Hematopoietic multipotent progenitor cell treated with erythropoietin and hydrocortisone succinate and interleukin-3 and kit ligand, for 8 days (in vitro differentiated cells): Measurements from ENCODE around the gene PHPT1.
"Not testable (repeated sequence)": the region's sequence is repeated elsewhere in the genome, so short reads cannot be mapped to it uniquely, and the experiment has no call there.

Experiments used
- DNase-seq: peaks from one replicate; pipeline ENCODE4 v3.0.0-alpha.2; 2015

The PHPT1 gene

DNA sequence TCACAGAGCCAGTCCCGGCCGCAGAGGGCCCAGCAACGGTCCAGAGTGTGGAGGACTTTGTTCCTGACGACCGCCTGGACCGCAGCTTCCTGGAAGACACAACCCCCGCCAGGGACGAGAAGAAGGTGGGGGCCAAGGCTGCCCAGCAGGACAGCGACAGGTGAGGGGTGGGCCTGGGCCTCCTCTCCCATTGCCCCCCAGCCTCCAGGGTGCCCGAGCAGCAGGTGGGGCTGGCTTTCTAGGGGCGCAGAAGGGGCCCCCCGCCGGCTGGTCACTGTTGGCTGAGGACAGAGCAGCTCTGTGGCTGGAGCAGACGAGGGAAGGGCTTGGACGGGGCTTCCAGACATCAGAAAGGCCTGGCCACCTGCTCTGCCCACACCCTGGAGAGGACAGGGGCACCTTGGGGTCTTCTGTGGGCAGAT is 11.3 kb upstream of the PHPT1 start:
- DNase-seq = not testable (repeated sequence)

DNA sequence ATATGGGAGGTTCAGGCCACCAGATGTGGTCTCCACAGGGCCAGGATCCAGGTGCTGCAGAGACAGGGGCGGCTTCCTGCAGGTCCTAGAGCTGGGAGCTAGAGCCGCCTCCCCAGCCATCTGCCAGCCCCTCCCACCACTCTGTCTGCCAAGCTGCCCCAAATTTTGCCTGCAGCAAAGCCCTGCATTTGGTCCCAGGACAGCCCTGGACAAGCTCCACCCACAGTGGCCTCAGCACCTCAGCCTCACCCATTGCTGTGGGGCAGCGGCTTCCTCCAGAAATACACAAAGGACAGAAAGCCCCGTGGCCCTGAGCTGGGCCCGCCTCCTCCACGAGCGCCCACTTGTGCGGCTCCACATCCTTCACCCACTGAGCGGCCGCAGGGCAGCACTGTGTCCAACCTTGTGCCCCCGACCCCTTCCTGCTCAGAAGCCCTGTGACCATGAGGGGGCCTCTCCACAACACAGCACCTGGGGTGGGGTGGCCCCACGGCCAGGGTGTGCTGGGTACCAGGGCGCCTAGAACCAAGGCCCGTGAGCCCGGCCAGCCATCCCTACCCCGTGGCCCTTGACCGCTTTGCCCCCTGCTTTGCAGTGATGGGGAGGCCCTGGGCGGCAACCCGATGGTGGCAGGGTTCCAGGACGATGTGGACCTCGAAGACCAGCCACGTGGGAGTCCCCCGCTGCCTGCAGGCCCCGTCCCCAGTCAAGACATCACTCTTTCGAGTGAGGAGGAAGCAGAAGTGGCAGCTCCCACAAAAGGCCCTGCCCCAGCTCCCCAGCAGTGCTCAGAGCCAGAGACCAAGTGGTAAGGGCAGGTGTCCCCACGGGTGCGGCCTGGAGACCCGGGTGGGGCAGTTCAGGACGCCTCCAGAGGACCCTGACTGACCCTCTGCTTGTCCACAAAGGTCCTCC is 10.6 kb upstream of the PHPT1 start:
- DNase-seq = no peak

DNA sequence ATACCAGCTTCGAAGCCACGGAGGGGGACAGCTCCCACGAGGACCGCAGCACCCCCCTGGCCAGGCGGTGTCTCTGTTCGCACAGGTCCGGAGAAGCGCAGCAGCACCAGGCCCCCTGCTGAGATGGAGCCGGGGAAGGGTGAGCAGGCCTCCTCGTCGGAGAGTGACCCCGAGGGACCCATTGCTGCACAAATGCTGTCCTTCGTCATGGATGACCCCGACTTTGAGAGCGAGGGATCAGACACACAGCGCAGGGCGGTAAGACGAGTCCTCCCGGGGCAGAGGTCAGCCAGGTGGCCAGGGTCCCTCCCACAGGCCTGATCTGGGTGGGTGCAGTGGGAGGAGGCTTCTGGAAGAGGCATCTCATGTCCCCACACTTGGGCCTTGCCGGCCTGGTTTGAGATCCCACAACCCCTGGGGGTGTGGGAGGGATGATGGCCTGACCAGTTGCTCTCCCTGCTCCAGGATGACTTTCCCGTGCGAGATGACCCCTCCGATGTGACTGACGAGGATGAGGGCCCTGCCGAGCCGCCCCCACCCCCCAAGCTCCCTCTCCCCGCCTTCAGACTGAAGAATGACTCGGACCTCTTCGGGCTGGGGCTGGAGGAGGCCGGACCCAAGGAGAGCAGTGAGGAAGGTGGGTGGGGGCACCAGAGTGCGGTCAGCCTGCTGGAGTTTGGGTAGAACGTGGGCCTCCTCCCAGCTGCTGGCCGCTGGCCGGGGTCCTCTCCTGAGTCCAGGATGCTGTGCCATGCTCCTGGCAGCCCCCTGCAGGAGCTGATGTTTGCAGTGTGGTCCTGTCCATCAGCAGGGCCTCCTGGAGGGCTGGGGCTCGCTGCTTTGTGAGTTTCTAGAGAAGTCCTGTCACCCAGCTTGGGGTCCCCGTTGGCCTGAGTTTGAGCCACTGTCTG is 9.7 kb upstream of the PHPT1 start:
- no peak for DNase-seq

DNA sequence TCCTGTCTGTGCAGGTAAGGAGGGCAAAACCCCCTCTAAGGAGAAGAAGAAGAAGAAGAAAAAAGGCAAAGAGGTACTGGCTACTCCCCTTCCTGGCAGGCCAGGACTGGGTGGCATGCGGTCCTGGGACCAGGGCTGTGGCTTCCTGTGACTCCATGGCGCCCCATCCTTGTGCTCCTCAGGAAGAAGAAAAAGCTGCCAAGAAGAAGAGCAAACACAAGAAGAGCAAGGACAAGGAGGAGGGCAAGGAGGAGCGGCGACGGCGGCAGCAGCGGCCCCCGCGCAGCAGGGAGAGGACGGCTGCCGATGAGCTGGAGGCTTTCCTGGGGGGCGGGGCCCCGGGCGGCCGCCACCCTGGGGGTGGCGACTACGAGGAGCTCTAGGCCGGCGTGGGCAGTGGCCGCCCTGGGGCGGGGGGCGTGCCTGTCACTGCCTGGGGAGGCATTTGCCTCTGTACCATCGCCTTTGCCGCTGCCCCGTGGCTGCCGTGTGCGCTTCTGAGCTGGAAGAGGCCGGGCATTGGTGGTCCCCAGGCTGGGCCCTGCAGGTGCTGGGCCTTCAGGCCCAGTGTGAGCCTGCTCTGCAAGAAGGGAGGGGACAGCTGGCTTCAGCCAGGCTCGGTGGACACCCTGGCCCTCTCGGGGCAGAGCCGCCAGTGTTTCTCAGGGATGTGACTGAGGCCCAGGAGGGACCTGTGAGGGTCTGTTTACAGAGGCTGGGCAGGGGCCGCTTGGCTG is 8.9 kb upstream of the PHPT1 start:
- no peak for DNase-seq

DNA sequence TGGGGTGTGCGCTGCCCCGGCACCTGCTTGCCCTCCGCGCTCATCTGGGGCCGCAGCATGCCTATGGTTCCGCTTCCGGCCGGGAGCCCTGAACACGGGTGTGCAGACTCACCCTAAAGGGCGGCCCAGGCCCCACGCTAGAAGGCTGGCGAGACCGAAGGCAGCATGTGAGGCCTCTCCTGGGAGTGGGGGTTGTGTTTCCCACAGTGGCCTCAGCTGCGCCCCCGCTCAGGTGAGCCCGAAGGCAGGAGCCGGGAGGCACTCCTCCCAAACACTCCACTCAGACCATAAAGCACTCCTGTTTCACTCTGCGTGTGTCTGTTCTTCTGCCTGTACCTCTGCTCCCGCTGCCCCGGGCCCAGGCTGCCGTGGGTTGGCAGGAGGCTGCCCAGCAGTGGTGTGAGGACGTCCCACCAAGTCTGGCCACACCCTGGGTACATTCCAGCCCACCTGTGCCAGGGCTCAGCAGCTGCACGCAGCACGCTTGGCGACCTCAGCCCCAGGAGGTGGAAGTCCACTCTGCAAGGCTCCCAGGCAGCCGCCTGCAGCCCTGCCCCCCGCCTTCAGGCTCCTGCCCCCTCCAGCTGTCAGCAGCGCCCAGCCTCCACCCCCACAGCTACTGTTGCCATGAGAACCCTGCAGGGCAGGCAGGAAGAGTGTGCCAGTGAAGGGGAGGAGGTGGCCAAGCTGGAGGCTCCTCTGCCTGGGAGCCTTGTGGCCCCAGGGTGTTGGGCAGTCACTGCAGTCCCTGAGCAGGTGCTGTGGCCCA is 8.1 kb upstream of the PHPT1 start:
- peak; percentile 53 for DNase-seq

DNA sequence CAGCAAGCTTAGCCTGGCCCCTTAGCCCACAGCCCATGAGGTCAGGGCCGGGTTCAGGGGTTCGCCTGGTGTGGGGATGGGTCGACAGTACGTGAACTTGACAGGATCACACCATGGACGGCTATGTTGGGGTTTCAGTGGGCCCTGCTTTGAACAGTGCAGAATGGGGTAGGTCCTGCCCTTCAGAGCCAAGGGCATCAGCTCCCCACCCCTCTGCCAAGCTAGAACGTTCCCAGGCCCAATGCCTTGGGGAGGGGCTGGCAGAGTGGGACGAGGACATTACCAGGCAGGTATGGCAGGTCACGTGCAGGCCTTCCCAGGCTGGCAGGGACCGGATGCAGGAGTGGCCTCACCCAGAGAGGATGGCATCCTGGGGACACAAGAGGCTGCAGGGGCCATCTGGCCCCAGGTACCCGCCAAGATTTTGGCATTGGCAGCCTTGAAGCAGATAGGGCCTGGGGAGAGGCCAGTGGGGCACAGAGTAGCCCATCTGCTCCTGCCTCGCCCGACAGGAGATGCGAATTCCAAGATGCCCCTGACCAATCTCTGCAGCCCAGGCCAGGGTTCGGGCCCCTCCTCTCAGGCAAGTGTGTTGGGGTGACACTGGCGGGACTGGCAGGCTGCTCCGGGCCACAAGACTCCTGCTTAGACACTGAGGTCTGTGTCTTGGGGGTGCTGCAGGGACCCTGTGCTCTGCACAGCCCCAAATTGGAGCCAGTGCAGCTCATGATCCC is 7.4 kb upstream of the PHPT1 start:
- not testable (repeated sequence) for DNase-seq

DNA sequence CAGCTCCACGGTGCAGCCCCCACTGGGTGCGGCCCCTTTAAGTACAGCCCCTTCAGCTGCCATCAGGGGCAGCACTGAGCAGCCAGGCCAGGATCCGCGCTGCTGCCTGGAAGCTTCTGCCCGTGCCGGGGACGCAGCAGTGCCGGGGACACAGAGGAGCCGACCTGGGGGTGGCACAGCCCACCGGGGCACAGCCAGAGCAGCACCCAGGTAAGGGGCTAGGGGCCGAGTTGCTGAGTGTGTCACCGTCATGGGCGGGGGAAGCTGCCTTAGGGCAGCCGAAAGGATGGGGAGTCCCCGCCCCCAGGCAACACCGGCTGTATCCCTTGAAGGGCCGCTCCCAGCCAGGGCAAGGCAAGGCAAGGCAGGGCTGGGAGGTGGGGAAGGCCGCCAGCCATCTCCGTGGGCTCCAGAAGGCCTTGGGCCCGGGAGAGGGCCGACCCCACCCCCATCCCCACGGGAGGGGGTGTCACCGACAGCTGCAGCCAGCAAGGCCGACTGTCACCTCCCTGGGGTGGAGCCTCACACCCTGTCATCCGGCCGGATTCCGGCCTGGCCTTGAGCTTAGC is 6.7 kb upstream of the PHPT1 start, which contains the start of gene AJM1:
TSS of gene AJM1 (plus strand) at position 99 of the 569 bp plus-strand sequence. CDS start 1,937 bp downstream, outside the sequence.
- DNase-seq = peak; percentile 79

DNA sequence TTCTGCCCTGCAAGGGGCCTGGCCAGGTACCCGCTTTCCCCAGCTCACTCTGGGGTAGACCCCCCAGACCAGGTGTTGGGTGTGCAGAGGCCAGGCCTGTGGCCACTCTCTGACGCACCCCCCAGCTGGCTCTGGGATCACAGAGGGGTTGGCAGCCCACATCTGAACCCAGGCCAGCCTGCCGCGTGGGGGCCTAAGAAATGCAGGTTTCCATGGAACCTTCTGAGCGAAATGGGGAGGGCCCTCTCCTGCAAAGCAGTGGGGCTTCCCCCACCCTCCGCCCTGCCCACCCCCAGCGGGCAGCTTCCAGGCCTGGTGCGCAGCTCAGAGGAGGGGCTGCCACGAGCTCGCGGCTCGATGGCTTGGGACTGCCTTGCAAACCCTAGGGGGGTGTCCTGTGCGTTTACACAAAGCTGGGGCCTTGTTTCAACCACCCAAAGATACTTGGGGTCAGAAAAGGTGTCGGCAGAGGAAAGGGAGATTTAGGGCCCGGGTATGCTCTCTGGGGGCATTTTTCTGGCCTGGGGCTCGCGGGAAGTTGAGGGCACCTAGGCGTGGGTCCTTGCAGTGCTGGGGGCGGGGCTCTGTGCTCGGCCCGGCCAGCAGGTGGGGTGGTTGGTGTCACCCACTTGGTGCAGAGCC is 5.9 kb upstream of the PHPT1 start:
- not testable (repeated sequence) for DNase-seq

DNA sequence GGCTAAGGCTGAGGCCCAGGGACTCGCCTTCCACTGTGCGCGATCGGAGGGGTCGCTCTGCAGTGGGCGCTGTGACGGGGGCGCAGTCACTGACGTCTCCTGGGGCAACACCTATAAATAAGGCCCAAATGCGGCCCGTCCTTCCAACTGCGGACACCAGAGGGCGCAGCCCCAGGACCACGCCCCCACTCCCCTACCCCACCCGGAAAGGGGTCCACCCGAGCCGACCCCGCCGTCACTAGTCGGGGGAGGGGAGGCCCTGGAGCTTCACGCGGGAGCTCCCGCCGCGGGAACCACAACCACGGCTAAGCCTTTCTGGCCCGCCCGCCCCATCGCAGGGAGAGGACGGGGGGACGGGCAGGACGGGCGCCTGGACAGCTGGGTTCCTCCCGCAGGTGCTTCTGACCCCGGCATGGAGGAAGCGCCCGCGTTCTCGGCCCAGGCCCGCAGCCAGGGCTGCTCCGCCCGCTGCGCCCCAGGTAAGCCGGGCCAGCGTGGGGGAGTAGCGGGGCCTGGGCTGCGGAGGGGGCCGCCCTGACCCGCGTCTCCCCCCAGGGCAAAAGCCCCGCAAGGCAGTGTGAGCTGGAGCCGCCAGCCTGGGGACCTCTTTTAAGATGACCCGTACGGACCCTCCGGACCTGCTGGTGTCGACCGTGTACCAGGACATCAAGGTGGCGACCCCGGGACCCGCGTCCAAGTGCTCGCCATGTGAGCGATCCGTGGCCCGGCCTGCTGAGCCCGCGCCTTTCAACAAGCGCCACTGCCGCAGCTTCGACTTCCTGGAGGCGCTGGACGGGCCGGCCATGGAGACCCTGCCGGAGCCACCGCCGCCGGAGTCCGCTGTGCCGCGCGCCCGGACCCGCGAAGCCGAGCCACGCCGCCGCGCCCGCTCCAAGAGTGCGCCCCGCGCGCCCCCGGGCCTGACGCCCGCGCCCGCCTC is 5.1 kb upstream of the PHPT1 start:
- DNase-seq = peak; percentile 34

DNA sequence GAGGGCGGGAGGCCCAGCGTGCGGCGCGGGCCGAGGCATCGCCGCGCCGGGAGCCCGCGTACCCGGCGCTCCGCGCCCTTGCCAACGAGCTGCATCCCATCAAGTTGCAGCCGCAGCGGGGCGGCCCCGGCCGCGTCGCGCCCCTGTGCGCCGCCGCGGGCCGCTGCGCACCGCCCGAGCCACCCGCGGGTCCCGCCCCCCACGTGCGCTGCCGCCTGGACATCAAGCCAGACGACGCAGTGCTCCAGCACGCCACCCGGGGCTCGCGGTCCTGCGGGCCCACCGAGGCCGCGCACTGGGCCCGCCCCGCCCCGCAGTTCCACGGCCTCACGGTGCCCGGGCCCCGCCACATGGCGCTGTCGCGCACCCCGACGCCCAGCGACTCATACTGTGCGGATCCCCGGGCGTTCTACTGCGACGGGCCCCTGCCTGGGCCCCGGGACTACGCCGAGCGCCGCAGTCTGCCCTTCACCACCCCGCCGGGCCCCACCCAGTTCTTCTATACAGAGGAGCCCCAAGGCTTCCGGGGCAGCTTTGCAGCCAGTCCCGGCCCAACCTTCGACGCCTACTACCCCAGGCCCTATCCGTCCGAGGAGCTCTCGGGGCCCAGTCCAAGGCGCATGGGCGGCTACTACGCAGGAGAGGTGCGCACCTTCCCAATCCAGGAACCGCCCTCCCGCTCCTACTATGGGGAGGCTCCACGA is 4.3 kb upstream of the PHPT1 start:
- DNase-seq = peak; percentile 10

DNA sequence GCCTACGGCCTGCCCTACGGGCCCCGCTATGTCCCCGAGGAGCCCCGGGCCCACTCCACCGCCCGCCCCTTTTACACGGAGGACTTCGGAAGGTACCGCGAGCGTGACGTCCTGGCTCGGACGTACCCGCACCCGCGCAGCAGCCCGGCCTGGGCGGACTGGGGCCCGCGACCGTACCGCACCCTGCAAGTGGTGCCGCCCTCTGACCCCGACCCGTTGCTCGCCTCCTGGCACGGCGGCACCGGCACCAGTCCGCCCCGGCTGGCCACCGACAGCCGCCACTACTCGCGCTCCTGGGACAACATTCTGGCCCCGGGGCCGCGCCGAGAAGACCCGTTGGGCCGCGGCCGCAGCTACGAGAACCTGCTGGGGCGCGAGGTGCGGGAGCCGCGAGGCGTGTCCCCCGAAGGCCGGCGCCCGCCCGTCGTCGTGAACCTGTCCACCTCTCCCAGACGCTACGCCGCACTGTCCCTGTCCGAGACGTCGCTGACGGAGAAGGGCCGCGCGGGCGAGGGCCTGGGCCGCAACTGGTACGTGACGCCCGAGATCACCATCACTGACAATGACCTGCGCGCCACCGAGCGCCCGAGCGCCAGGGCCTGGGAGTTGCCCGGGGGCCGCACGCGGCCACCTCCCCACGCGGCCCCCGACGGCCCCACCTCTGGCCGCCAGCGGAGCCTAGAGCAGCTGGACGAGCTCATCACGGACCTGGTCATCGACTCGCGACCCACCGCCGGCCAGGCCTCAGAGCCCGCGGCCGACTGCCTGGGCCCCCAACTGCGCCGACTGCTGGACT is 3.5 kb upstream of the PHPT1 start:
- DNase-seq = no peak

DNA sequence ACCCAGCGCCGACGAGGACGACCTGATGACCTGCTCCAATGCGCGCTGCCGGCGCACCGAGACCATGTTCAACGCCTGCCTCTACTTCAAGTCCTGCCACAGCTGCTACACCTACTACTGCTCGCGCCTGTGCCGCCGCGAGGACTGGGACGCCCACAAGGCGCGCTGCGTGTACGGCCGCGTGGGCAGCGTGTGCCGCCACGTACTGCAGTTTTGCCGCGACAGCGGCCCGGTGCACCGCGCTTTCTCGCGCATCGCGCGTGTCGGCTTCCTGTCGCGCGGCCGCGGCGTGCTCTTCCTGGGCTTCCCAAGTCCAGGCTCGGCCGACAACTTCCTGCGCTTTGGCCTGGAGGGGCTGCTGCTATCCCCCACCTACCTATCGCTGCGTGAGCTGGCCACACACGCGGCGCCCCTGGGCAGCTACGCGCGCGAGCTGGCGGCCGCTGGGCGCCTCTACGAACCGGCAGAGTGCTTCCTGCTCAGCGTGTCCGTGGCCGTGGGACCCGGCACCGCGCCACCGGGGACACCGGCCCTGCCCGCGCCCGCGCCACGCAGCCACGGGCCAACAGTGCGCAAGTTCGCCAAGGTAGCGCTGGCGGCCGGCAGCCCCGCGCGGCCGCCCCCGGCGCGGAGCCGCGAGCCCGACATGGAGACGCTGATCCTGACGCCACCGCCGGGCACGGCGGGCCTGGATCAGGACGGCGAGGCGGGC is 2.7 kb upstream of the PHPT1 start:
- no peak for DNase-seq

DNA sequence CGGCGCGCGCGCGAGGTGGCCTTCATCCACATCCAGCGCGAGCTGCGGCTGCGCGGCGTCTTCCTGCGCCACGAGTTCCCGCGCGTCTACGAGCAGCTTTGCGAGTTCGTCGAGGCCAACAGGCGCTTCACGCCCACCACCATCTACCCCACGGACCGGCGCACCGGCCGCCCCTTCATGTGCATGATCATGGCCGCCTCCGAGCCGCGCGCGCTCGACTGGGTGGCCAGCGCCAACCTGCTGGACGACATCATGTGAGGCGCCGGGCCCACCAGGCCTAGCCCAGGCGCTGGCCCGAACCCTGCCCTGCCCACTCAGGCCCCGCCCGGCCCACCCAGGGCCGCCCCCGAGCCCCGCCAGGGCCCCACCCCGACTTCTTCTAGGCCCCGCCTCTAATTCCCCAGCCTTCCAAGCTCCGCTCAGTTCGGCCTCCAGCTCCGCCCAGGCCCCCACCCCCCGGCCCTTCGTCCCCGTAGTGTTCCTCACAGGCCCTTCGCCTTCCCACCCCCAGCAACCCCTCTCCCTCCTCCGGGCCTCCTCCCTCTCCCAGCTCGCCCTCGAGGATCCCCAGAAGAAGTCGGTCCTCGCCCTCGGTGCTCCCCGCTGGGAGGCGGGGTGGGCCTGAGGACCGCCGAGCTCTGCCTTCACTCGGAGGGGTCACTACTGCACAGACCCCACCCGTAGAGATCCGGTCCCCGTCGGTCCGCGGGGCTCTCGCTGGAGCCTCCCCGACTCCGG is 2.0 kb upstream of the PHPT1 start:
- peak; percentile 68 for DNase-seq

DNA sequence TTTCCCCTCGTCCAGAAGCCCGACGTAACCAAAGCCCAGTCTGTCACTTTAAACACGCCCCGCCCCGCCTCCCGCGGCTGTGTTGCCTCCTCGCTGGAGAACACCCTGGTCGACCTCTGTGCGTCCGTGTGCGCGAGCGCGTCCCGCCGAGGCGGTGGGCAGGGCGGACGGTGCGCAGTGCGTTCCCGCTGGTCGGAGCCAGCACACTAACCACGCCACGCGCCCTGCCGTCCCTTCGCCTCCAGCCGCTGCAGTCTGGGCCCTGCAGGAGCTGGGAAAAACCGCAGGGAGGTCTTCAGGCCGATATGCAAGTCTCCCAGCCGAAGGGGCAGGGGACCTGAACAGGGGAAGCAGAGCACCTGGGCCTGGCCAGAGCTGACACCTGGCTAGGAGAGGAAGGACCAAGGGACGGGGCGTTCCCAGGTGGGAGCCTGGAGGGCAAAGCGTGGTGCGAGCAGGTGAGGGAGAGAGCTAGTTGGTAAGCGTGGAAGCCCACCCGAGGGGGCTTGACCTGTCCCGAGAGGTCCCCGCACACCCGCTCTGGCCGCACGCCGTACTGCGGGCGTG is 1.3 kb upstream of the PHPT1 start:
- DNase-seq = peak; percentile 89

DNA sequence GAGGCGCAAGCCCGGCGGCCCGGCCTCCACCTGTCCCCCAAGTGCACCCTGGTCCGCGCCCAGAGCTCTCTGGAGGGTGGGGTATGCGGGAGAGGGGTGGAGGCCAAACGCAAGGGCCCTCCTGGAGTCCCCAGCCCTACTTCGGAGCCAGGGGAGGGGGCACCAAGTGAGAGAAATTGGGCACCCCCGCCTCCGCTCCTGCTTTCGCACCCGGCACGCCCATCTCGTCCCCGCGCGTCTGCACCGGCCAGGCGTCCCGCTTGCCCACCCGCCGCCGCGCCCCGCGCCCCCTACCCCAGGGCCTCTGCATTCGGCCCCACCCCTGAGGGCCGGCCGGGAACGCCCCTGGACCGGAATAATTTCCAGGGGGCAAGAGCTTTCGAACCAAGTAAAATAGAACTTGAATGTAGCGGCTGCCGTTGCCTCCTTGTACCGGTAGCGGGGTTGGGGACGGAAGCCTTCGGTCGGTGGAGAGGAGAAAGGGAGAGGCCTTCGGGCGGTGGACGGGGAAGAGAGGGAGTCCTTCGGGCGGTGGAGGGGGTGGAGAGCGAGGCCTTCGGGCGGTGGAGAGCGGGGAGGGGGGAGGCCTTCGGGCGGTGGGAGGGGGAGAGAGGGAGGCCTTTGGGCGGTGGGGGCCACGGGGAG is 694 bp upstream of the PHPT1 start:
- DNase-seq = peak; percentile 61
